ENCODE data around the gene LRRC72.
A peak's percentile ranks its signal among the peaks of the same experiment; 100 is the strongest.

Gene LRRC72

GRCh38 chr7:16546921-16547505, 20.4 kb downstream of the LRRC72 start:
- no peaks in the 10 kb centered on the region for H3K9me3 Mint-ChIP-seq
- no peak overlapping the region for H3K4me3 Mint-ChIP-seq
- DNase-seq (no peak), ATAC-seq (replicated peaks) (no peak)
- H3K36me3 Mint-ChIP-seq = no peaks in the 10 kb centered on the region
- H3K27me3 Mint-ChIP-seq = peaks cover 4 to 15% of the 10 kb centered on the region in 2 donors
- H3K27ac Mint-ChIP-seq = no peak overlapping the region
- no peaks in the 10 kb centered on the region for H3K4me1 Mint-ChIP-seq

DNA sequence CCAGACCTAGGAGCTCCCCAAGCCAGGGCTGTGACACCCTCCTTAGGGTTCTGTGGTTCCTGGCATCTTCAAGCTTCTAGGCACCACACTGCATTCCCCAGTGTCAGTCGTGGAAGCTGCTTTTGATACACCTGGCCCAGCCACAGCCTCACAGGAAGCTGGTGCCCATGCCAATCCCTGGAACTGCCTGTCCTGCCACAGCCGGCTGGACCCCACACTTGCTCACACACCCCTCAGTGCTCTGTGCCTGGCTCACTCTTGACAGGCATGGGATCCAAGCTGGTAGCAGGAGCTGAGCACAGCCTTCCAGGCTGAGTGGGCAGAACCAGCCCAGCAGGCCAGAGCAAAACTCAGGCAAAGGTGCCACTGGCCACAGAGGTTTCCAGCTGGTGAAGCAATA, 21.8 kb downstream of the LRRC72 start:
- no peak overlapping the region for H3K4me3 Mint-ChIP-seq
- no peak for ATAC-seq (replicated peaks)
- H3K9me3 Mint-ChIP-seq = no peaks in the 10 kb centered on the region
- no peaks in the 10 kb centered on the region for H3K4me1 Mint-ChIP-seq
- peaks cover 4 to 15% of the 10 kb centered on the region in 2 donors for H3K27me3 Mint-ChIP-seq
- no peak for DNase-seq
- H3K27ac Mint-ChIP-seq = no peak overlapping the region
- H3K36me3 Mint-ChIP-seq = no peaks in the 10 kb centered on the region

DNA sequence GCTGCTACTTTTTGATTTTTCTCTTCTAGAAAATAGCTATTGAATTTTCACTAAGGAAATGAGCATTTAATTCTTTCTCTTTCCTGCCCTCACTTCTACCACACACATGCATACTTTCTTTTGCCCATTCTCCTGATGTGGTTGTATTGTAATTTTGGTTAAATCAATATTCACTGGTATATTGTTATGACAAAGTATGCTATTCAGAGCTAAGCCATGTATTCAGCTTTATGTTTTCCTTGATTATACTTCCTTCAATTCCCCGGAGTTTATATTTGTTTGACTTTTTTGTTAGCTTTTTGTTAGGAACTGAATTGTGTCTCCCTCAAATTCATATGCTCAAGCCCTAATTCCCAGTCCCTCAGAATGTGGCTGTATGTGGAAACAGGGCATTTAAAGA, 24.0 kb downstream of the LRRC72 start:
- H3K27me3 Mint-ChIP-seq = peaks cover 10 to 15% of the 10 kb centered on the region in 2 donors
- H3K9me3 Mint-ChIP-seq = no peaks in the 10 kb centered on the region
- H3K4me3 Mint-ChIP-seq = no peak overlapping the region
- DNase-seq (no peak), ATAC-seq (replicated peaks) (no peak)
- H3K4me1 Mint-ChIP-seq = no peaks in the 10 kb centered on the region
- no peaks in the 10 kb centered on the region for H3K36me3 Mint-ChIP-seq
- no peak overlapping the region for H3K27ac Mint-ChIP-seq

GRCh38 chr7:16554518-16555236, 28.1 kb downstream of the LRRC72 start:
- Mint-ChIP-seq H3K4me3 (no peak overlapping the region), H3K9me3 (no peaks in the 10 kb centered on the region), H3K27ac (no peak overlapping the region), H3K36me3 (no peaks in the 10 kb centered on the region), H3K27me3 (peaks cover 5 to 8% of the 10 kb centered on the region in 2 donors), H3K4me1 (no peaks in the 10 kb centered on the region)
- ATAC-seq (replicated peaks) (no peak), DNase-seq (no peak)

DNA sequence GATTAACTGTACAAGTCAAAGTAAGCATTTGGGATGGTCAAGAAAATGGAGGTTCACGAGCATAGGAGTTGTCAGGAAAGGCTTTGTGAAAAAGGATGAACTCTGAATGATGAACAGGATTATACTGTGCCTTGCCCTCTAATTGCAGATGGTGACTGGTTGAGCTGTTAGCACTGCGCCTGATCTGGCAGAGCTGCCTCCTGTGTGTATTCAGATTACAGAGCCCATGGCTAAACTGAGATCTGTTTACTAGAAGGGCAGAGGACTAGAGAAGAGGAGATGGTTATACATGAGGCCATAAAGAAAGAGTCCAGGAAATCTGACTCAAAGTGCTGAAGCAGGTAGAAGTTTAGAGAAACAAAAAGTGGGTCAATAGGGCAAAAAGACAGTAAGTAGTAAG, 29.7 kb downstream of the LRRC72 start:
- no peak for ATAC-seq (replicated peaks)

DNA sequence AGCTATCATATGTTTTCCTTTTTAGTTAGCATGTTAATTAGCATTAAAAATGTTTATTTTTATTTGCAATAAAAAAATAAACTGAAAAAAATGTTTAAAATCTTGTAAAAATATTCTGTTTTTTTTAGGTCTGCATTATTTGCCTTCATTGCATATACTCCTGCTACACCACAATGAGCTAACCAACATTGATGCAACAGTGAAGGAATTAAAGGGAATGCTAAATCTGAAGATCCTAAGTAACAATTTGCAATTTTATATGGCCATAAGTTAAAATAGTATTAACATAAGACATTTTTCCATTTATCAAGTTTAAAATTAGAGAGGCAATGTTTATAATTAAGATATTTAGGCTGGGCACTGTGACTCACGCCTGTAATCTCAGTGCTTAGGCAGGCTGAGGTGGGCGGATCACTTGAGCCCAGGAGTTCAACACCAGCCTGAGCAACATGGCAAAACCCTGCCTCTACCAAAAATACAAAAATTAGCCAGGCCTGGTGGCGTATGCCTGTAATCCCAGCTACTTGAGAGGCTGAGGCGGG, 32.2 kb downstream of the LRRC72 start:
- no peaks in the 10 kb centered on the region for H3K9me3 Mint-ChIP-seq
- H3K4me1 Mint-ChIP-seq = peaks cover 3 to 8% of the 10 kb centered on the region in 2 donors
- H3K27me3 Mint-ChIP-seq = peaks cover 0 to 5% of the 10 kb centered on the region in 2 donors
- DNase-seq (no peak), ATAC-seq (replicated peaks) (no peak)
- H3K36me3 Mint-ChIP-seq = no peaks in the 10 kb centered on the region
- H3K4me3 Mint-ChIP-seq = no peak overlapping the region
- no peak overlapping the region for H3K27ac Mint-ChIP-seq

More for the DNA sequence above, 29.7 kb downstream of the LRRC72 start:
- no peak for DNase-seq
- Mint-ChIP-seq H3K4me3 (no peak overlapping the region), H3K4me1 (no peaks in the 10 kb centered on the region), H3K9me3 (no peaks in the 10 kb centered on the region), H3K27me3 (peaks cover 0 to 5% of the 10 kb centered on the region in 2 donors), H3K36me3 (no peaks in the 10 kb centered on the region), H3K27ac (no peak overlapping the region)

GRCh38 chr7:16559497-16560179, 33.0 kb downstream of the LRRC72 start:
- DNase-seq = no peak
- Mint-ChIP-seq H3K27me3 (peaks cover 0 to 2% of the 10 kb centered on the region in 2 donors), H3K4me1 (peaks cover 4 to 16% of the 10 kb centered on the region in 2 donors), H3K9me3 (no peaks in the 10 kb centered on the region), H3K36me3 (no peaks in the 10 kb centered on the region), H3K4me3 (no peak overlapping the region), H3K27ac (no peak overlapping the region)
- ATAC-seq (replicated peaks) = no peak

DNA sequence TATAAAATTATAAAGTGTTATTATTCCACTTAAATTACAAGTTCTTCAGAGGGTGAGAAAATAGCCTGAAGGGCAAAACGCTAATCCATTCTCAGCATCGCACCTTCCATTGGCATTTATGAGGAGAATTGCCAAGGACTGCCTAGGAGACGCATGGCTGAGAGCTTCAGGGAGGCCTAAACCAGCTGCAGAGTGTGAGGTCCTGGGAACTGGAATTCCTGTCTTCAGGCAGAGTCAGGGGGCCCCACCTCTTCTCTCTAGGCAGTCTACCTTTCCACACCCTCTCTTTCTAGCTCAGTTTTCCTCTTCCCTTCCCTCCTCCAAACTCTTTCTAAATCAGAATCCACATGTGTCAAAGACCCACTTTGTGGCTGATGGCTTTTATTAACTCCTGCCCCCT, 35.3 kb downstream of the LRRC72 start:
- Mint-ChIP-seq H3K4me1 (peaks cover 8 to 22% of the 10 kb centered on the region in 2 donors), H3K9me3 (no peaks in the 10 kb centered on the region), H3K27me3 (no peaks in the 10 kb centered on the region), H3K4me3 (no peak overlapping the region), H3K36me3 (no peaks in the 10 kb centered on the region), H3K27ac (no peak overlapping the region)
- no peak for ATAC-seq (replicated peaks)
- DNase-seq = no peak

DNA sequence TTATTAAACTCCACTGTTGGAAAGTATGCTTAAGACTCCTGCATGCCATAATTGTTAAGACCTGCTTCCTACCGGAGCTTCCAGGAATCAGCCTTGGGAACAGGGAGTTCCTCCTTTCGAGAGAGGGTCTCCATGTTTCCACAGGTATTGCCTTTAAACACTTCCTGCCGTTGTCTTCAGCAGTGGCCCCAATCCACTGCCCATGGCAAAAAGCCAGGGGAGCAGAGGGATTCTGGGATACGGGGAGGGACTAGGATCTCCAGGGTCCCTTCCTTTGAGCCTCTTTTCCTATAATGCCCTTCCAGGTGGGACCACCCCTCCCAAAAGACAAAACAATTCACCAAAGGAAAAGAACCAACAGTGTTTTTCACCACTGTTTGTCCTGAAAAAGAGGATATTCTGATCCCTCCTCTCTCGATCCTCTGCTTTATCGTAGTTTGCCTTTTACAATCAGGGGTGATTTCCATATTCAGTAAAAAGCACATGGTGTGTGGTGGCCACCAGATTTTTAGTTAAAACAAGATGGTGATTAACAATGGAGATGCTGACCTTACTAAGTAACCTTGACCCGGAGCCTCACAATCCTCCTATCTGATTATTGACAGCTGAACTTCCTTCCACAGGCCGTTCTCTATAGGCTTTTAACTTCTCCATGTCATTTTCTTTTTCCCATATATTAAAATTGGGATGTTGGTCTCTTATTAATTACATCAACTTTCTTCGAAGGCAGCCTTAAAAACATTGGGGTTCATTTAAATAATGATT, 36.0 kb downstream of the LRRC72 start:
- no peak overlapping the region for H3K27ac Mint-ChIP-seq
- H3K9me3 Mint-ChIP-seq = no peaks in the 10 kb centered on the region
- no peaks in the 10 kb centered on the region for H3K36me3 Mint-ChIP-seq
- H3K4me3 Mint-ChIP-seq = peak overlapping the region in 1 of 2 donors; percentile 56
- ATAC-seq (replicated peaks) (no peak), DNase-seq (no peak)
- H3K27me3 Mint-ChIP-seq = no peaks in the 10 kb centered on the region
- peaks cover 8 to 22% of the 10 kb centered on the region in 2 donors for H3K4me1 Mint-ChIP-seq

- H3K4me1 Mint-ChIP-seq = peaks cover 8 to 22% of the 10 kb centered on the region in 2 donors
- peak overlapping the region; percentile 56 to 83 for H3K4me3 Mint-ChIP-seq
- no peaks in the 10 kb centered on the region for H3K27me3 Mint-ChIP-seq
- no peaks in the 10 kb centered on the region for H3K36me3 Mint-ChIP-seq
- H3K9me3 Mint-ChIP-seq = no peaks in the 10 kb centered on the region
- peak; percentile 58 to 74 for ATAC-seq (replicated peaks)
- peak overlapping the region; percentile 56 for H3K27ac Mint-ChIP-seq
- no peak for DNase-seq
Observed at GRCh38 chr7:16563281-16564022, 36.8 kb downstream of the LRRC72 start.

DNA sequence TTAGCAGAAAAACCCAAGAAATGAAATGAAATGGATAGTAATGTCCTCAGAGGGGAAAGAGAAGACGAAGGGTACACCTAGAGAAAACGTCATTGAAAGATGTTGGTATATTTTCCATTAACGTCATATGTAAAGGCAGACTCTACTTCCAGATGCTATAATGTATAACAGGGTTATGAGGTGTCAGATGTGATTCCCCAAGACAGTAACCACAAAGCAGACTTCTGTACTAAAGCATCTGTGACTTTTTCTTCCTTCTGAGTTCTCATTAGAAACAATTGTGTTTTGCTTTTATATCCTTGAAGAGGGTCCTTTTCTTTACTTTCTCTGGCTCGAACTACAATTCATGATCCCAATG, 37.4 kb downstream of the LRRC72 start:
- no peak overlapping the region for H3K4me3 Mint-ChIP-seq
- H3K27me3 Mint-ChIP-seq = no peaks in the 10 kb centered on the region
- ATAC-seq (replicated peaks) (peak; percentile 35 to 67), DNase-seq (no peak)
- no peak overlapping the region for H3K27ac Mint-ChIP-seq
- H3K9me3 Mint-ChIP-seq = no peaks in the 10 kb centered on the region
- H3K36me3 Mint-ChIP-seq = no peaks in the 10 kb centered on the region
- peaks cover 8 to 22% of the 10 kb centered on the region in 2 donors for H3K4me1 Mint-ChIP-seq

GRCh38 chr7:16564909-16565426, 38.3 kb downstream of the LRRC72 start:
- Mint-ChIP-seq H3K27ac (no peak overlapping the region), H3K9me3 (no peaks in the 10 kb centered on the region), H3K4me1 (peaks cover 8 to 22% of the 10 kb centered on the region in 2 donors), H3K4me3 (peak overlapping the region in 1 of 2 donors; percentile 8), H3K27me3 (no peaks in the 10 kb centered on the region), H3K36me3 (no peaks in the 10 kb centered on the region)
- ATAC-seq (replicated peaks) = peak; percentile 68 to 77
- DNase-seq = no peak

- H3K9me3 Mint-ChIP-seq = peaks cover 0 to 2% of the 10 kb centered on the region in 2 donors
- ATAC-seq (replicated peaks) (no peak), DNase-seq (no peak)
- no peak overlapping the region for H3K4me3 Mint-ChIP-seq
- no peak overlapping the region for H3K27ac Mint-ChIP-seq
- peaks cover 0 to 2% of the 10 kb centered on the region in 2 donors for H3K36me3 Mint-ChIP-seq
- no peaks in the 10 kb centered on the region for H3K4me1 Mint-ChIP-seq
- no peaks in the 10 kb centered on the region for H3K27me3 Mint-ChIP-seq
Observed at GRCh38 chr7:16571941-16572340, 45.3 kb downstream of the LRRC72 start.

Data from stimulated activated naive B cell treated with anti-CD40 and anti-IgM and Interleukin-4, amounts not matched to agents 10 μg/mL and 1 μg/mL and 100 μg/mL, for 72 hours (primary cell).